ENCODE measurements around the gene FHIT.

The FHIT gene

DNA sequence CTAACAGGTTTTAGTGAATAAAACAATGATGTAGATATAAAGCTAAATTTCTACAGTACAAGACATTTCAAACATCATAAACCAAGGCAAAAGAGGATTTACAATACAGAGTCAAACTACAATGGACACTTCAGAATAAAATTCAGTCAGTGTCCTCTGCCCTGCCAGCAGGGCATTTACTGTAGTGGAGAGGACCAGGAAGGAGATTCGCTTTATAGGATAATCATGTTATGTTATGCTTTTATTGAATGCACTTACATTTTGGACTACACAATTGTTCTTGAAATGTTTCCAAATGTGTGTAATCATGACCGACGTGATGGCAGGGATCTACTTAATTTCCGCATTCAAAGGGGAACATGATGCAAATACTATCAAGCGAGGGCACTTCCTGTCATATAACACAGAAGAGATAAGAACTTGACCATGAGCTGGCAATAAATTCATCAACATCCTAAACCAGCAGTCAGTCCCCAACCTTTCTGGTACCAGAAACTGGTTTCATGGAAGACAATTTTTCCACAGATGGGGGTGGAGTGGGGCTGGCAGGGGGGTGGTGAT lies 925.6 kb downstream of the FHIT start:
- H3K36me3 ChIP-seq (ENCODE audit: control insufficient read depth in 1 of 2, insufficient read depth in 2 of 2, low read length in 2 of 2): no peaks in the 10 kb centered on the region
- H3K4me1 ChIP-seq (ENCODE audit: control insufficient read depth in 1 of 2, insufficient read depth in 2 of 2, low read length in 2 of 2): peaks cover 0 to 11% of the 10 kb centered on the region in 2 donors
- H3K27me3 ChIP-seq (ENCODE audit: control insufficient read depth in 1 of 2, insufficient read depth in 2 of 2, low read length in 2 of 2): no peaks in the 10 kb centered on the region
- no peak overlapping the region for H3K27ac ChIP-seq (ENCODE audit: low read depth, low read length)
- no peak overlapping the region for H3K9ac ChIP-seq (ENCODE audit: low read depth in 1 of 2, low read length in 2 of 2)
- H3K4me3 ChIP-seq (ENCODE audit: low read depth in 1 of 2, low read length in 2 of 2): no peak overlapping the region
- no peaks in the 10 kb centered on the region for H3K9me3 ChIP-seq (ENCODE audit: control insufficient read depth in 1 of 2, low read length in 2 of 2)

DNA sequence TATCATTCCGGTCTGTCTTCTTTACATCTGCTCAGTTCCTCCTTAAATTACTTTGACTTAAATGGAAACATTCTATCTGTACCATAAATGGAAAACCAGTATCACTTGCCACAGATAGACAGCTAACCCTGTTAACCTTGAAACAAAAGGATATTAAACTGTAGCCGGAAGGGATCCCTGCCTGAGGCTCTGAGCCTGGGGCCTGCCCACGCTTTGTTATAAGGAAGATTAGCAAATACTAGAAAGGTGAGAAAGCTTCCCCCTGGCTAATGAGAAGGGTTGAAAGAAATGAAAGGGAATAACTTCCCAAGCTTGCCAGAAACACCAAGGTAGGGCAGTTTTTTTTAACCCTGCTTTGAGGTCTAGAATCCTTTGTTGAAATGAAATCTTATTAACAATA lies 927.6 kb downstream of the FHIT start:
- Histone ChIP-seq H3K4me1 (ENCODE audit: control insufficient read depth in 1 of 2, insufficient read depth in 2 of 2, low read length in 2 of 2) (peaks cover 0 to 11% of the 10 kb centered on the region in 2 donors), H3K27me3 (ENCODE audit: control insufficient read depth in 1 of 2, insufficient read depth in 2 of 2, low read length in 2 of 2) (no peaks in the 10 kb centered on the region), H3K27ac (ENCODE audit: low read depth, low read length) (no peak overlapping the region), H3K9me3 (ENCODE audit: control insufficient read depth in 1 of 2, low read length in 2 of 2) (no peaks in the 10 kb centered on the region), H3K4me3 (ENCODE audit: low read depth in 1 of 2, low read length in 2 of 2) (no peak overlapping the region), H3K9ac (ENCODE audit: low read depth in 1 of 2, low read length in 2 of 2) (no peak overlapping the region), H3K36me3 (ENCODE audit: control insufficient read depth in 1 of 2, insufficient read depth in 2 of 2, low read length in 2 of 2) (no peaks in the 10 kb centered on the region)

DNA sequence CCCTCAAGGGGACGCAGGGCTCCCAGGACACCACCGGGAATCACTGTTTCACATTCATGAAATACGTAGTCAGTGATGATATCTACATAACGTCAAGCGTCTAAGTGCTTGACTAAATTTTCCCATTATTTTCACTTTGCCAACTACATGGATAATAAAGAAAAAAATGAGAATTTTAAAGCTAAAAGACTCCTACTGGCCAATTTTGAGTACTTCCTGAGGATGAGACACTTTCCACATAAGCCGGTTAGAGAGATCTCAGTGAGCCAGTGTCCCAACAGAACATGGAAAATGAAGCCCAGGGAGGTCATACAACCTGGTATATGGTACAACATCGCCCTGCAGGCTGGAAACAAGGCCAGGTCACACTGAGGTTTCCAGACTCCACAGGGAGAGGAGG lies 928.1 kb downstream of the FHIT start:
- H3K27me3 ChIP-seq (ENCODE audit: control insufficient read depth in 1 of 2, insufficient read depth in 2 of 2, low read length in 2 of 2): no peaks in the 10 kb centered on the region
- H3K9me3 ChIP-seq (ENCODE audit: control insufficient read depth in 1 of 2, low read length in 2 of 2): no peaks in the 10 kb centered on the region
- H3K36me3 ChIP-seq (ENCODE audit: control insufficient read depth in 1 of 2, insufficient read depth in 2 of 2, low read length in 2 of 2): no peaks in the 10 kb centered on the region
- no peak overlapping the region for H3K4me3 ChIP-seq (ENCODE audit: low read depth in 1 of 2, low read length in 2 of 2)
- H3K27ac ChIP-seq (ENCODE audit: low read depth, low read length): no peak overlapping the region
- no peak overlapping the region for H3K9ac ChIP-seq (ENCODE audit: low read depth in 1 of 2, low read length in 2 of 2)
- peaks cover 0 to 11% of the 10 kb centered on the region in 2 donors for H3K4me1 ChIP-seq (ENCODE audit: control insufficient read depth in 1 of 2, insufficient read depth in 2 of 2, low read length in 2 of 2)

DNA sequence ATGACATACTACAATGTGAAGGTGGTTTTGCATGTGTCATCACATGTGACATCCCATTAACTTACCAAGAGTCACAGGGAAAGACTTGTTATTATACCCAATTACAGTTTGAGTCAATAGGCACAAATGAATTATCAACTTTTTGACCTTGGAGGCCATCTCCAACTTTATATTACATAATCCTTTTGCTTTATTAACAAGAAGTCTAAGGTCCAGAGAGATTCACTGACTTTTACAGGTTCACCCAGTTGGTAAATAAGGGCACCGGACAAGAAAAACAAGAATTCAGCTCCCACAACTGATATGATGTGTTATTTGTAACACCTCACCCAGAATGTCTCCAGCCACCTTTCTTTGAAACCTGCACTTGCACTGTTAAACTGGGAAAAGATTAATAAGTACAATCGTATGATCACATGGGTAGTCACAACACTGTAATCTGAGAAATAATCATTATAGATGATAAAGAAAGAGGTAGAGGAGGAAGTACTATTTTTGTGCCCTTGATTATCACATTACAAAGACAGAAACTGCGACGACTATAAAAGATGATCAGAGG lies 928.9 kb downstream of the FHIT start:
- no peaks in the 10 kb centered on the region for H3K36me3 ChIP-seq (ENCODE audit: control insufficient read depth in 1 of 2, insufficient read depth in 2 of 2, low read length in 2 of 2)
- H3K27me3 ChIP-seq (ENCODE audit: control insufficient read depth in 1 of 2, insufficient read depth in 2 of 2, low read length in 2 of 2): no peaks in the 10 kb centered on the region
- no peak overlapping the region for H3K9ac ChIP-seq (ENCODE audit: low read depth in 1 of 2, low read length in 2 of 2)
- peaks cover 0 to 11% of the 10 kb centered on the region in 2 donors for H3K4me1 ChIP-seq (ENCODE audit: control insufficient read depth in 1 of 2, insufficient read depth in 2 of 2, low read length in 2 of 2)
- H3K4me3 ChIP-seq (ENCODE audit: low read depth in 1 of 2, low read length in 2 of 2): no peak overlapping the region
- no peak overlapping the region for H3K27ac ChIP-seq (ENCODE audit: low read depth, low read length)
- H3K9me3 ChIP-seq (ENCODE audit: control insufficient read depth in 1 of 2, low read length in 2 of 2): no peaks in the 10 kb centered on the region

DNA sequence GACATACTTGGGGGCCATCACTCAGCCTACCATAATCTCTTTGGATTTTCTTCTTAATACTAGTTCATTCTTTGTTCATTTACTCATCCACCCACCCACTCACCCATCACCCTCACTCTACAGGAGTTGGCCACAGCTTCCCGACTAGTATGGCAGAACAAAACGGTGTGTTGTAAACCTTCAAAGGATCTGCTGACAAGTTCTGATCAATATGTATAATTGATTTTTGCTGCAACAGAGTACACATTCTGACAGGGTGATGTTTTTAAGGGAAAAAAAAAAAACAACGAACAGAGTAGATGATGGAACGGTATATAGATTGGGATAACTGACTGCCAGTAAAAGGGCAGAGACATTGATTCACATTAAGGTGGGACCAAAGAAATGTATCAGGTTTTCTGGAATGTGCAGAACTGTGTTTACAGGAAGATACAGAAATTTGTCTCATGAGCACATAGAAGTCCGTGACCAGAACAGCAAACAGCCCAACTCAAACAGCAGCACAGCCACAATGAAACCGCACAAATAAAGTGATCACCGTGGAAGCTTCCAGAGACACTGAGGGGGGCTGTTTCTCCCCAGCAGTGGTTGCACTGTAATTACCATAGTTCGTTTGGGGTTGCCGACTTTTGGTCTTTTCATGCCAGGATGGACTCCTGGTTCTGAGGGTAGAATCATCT lies 931.9 kb downstream of the FHIT start:
- H3K9ac ChIP-seq (ENCODE audit: low read depth in 1 of 2, low read length in 2 of 2): no peak overlapping the region
- no peak overlapping the region for H3K27ac ChIP-seq (ENCODE audit: low read depth, low read length)
- H3K4me1 ChIP-seq (ENCODE audit: control insufficient read depth in 1 of 2, insufficient read depth in 2 of 2, low read length in 2 of 2): peaks cover 0 to 20% of the 10 kb centered on the region in 2 donors
- H3K9me3 ChIP-seq (ENCODE audit: control insufficient read depth in 1 of 2, low read length in 2 of 2): peaks cover 4% of the 10 kb centered on the region in 2 donors
- H3K4me3 ChIP-seq (ENCODE audit: low read depth in 1 of 2, low read length in 2 of 2): no peak overlapping the region
- no peaks in the 10 kb centered on the region for H3K36me3 ChIP-seq (ENCODE audit: control insufficient read depth in 1 of 2, insufficient read depth in 2 of 2, low read length in 2 of 2)
- no peaks in the 10 kb centered on the region for H3K27me3 ChIP-seq (ENCODE audit: control insufficient read depth in 1 of 2, insufficient read depth in 2 of 2, low read length in 2 of 2)

DNA sequence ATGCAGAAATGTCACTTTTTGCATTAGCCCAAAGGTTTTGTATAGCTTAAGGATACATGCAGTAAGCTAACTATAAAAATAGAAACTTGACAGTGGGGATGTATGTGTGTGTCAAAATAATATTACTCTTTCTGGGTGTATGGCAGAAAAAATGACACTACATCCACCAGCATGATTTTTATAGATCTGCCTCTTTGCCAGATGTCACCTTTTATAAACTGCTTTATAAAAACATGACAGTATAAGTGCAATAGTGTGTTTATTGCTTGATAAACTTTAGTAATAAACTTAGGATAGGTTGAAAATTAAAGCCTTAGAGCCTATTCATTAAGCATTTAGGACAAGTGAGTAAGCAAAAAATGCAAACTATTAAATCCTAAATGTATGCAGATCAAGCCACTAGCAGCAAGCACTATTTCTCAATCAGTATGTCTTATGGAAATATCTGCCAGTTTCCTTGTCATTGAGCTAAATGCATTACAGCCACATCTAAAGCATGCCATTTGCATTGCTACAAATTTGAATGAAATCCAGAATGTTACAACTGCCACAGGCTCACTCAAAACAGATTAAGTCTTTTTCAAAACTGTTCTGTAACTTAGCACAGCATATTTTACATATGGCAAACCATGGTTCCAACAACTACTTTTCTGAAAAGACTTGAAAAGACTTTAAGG lies 935.0 kb downstream of the FHIT start:
- Histone ChIP-seq H3K9me3 (ENCODE audit: control insufficient read depth in 1 of 2, low read length in 2 of 2) (peaks cover 4% of the 10 kb centered on the region in 2 donors), H3K27ac (ENCODE audit: low read depth, low read length) (no peak overlapping the region), H3K36me3 (ENCODE audit: control insufficient read depth in 1 of 2, insufficient read depth in 2 of 2, low read length in 2 of 2) (no peaks in the 10 kb centered on the region), H3K27me3 (ENCODE audit: control insufficient read depth in 1 of 2, insufficient read depth in 2 of 2, low read length in 2 of 2) (no peaks in the 10 kb centered on the region), H3K9ac (ENCODE audit: low read depth in 1 of 2, low read length in 2 of 2) (no peak overlapping the region), H3K4me1 (ENCODE audit: control insufficient read depth in 1 of 2, insufficient read depth in 2 of 2, low read length in 2 of 2) (peaks cover 9 to 31% of the 10 kb centered on the region in 2 donors), H3K4me3 (ENCODE audit: low read depth in 1 of 2, low read length in 2 of 2) (no peak overlapping the region)

DNA sequence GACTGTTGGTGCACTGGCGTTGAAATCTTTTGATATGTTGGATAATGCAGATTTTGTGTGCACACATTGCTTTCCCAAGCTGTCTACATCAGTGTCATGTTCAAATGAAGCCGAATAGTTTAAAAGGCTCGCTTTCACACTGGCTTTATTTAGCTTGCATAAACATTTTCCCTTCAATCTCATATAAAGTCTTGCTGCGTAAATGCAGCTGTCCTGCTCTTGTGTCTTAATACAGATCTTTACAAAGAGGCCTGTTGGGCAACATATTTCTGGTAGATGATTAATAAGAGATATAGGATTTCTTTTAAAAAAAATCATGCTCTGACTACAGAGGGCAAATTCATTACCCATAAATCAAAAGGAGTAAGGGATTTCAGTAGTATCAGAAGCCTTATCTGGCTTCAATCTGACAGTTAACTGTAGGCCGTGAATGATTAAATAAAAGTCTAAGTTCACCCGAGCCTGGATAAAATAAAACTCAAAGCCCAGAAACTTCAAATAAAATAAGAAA lies 937.2 kb downstream of the FHIT start:
- Histone ChIP-seq H3K27me3 (ENCODE audit: control insufficient read depth in 1 of 2, insufficient read depth in 2 of 2, low read length in 2 of 2) (no peaks in the 10 kb centered on the region), H3K4me1 (ENCODE audit: control insufficient read depth in 1 of 2, insufficient read depth in 2 of 2, low read length in 2 of 2) (peaks cover 9 to 31% of the 10 kb centered on the region in 2 donors), H3K4me3 (ENCODE audit: low read depth in 1 of 2, low read length in 2 of 2) (no peak overlapping the region), H3K36me3 (ENCODE audit: control insufficient read depth in 1 of 2, insufficient read depth in 2 of 2, low read length in 2 of 2) (no peaks in the 10 kb centered on the region), H3K27ac (ENCODE audit: low read depth, low read length) (no peak overlapping the region), H3K9ac (ENCODE audit: low read depth in 1 of 2, low read length in 2 of 2) (no peak overlapping the region), H3K9me3 (ENCODE audit: control insufficient read depth in 1 of 2, low read length in 2 of 2) (peaks cover 4% of the 10 kb centered on the region in 2 donors)

DNA sequence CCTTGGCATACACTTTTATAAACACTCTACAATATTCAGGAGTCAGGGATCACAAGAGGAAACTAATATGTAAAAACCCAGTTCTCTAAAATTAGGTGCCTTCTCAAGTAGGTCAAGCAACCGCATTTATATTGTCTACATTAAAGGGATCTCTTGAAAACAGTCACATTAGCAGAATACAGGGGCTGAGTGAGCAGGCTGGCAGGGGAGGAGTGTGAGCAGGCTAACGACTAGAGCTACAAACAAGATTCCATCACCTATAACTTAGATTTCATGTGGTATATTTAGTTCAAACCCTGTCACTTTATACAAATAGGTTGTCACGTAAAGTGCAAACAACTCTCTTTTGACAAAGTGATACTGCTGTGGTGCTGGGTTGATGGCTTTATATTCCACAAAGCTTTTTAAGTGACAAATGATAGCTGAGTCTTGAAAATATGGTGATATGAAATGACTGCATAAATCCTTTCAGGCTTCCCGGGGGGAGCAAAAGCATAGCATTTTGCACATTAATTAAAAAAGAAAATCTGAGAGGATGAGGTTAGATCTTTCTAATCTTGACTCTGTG lies 937.9 kb downstream of the FHIT start:
- Histone ChIP-seq H3K4me3 (ENCODE audit: low read depth in 1 of 2, low read length in 2 of 2) (no peak overlapping the region), H3K36me3 (ENCODE audit: control insufficient read depth in 1 of 2, insufficient read depth in 2 of 2, low read length in 2 of 2) (no peaks in the 10 kb centered on the region), H3K27me3 (ENCODE audit: control insufficient read depth in 1 of 2, insufficient read depth in 2 of 2, low read length in 2 of 2) (no peaks in the 10 kb centered on the region), H3K9ac (ENCODE audit: low read depth in 1 of 2, low read length in 2 of 2) (no peak overlapping the region), H3K27ac (ENCODE audit: low read depth, low read length) (no peak overlapping the region), H3K4me1 (ENCODE audit: control insufficient read depth in 1 of 2, insufficient read depth in 2 of 2, low read length in 2 of 2) (peaks cover 9 to 31% of the 10 kb centered on the region in 2 donors), H3K9me3 (ENCODE audit: control insufficient read depth in 1 of 2, low read length in 2 of 2) (peaks cover 4% of the 10 kb centered on the region in 2 donors)

DNA sequence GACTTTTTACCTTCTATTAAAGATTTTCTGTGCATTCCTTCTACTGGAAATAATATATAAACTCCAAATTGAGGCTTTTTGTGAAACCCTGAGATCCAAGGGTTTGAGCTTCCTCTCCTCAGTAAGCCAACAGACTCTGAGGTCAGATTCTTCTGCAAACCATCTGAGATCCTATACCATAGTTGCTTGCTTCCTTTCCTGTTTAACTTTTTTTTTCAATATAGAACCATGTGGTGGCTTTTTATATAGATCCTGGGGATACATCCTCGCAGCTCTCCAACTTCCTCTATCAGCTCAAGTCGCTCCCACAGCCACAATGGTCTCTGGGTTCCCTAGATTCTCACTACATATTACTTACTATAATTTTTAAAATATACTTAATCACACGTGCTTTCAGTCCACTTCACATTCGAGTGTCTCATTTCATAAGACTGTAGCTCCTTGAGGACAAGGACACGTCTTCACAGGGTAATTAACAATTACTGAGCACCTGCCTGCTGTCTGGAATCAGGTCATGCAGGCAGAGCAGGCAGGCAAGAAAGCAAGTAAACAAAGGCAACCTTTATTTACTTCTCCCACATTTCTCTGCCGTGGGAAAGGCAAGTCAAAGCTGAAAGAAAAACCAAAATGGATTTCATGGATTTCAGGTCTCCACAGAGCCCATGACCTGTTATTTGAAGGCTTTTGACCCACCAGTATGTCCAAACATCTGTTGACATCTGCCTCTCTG lies 941.5 kb downstream of the FHIT start:
- Histone ChIP-seq H3K9ac (ENCODE audit: low read depth in 1 of 2, low read length in 2 of 2) (no peak overlapping the region), H3K36me3 (ENCODE audit: control insufficient read depth in 1 of 2, insufficient read depth in 2 of 2, low read length in 2 of 2) (no peaks in the 10 kb centered on the region), H3K4me1 (ENCODE audit: control insufficient read depth in 1 of 2, insufficient read depth in 2 of 2, low read length in 2 of 2) (peaks cover 9 to 19% of the 10 kb centered on the region in 2 donors), H3K27me3 (ENCODE audit: control insufficient read depth in 1 of 2, insufficient read depth in 2 of 2, low read length in 2 of 2) (no peaks in the 10 kb centered on the region), H3K27ac (ENCODE audit: low read depth, low read length) (no peak overlapping the region), H3K9me3 (ENCODE audit: control insufficient read depth in 1 of 2, low read length in 2 of 2) (no peaks in the 10 kb centered on the region), H3K4me3 (ENCODE audit: low read depth in 1 of 2, low read length in 2 of 2) (no peak overlapping the region)

All from duodenal mucosa (tissue), 2 donors.